GM19372 (cell line): ENCODE measurements around the gene CLDN4.

Experiments
- ATAC-seq: cut with Tn5 transposase; IDR thresholded peaks from one replicate; pipeline ENCODE4 v1.9.1; 2021; ENCODE audit warnings: mild to moderate bottlenecking, low read depth, moderate library complexity; ENCODE audit not compliant: unreplicated experiment

CLDN4 gene

DNA sequence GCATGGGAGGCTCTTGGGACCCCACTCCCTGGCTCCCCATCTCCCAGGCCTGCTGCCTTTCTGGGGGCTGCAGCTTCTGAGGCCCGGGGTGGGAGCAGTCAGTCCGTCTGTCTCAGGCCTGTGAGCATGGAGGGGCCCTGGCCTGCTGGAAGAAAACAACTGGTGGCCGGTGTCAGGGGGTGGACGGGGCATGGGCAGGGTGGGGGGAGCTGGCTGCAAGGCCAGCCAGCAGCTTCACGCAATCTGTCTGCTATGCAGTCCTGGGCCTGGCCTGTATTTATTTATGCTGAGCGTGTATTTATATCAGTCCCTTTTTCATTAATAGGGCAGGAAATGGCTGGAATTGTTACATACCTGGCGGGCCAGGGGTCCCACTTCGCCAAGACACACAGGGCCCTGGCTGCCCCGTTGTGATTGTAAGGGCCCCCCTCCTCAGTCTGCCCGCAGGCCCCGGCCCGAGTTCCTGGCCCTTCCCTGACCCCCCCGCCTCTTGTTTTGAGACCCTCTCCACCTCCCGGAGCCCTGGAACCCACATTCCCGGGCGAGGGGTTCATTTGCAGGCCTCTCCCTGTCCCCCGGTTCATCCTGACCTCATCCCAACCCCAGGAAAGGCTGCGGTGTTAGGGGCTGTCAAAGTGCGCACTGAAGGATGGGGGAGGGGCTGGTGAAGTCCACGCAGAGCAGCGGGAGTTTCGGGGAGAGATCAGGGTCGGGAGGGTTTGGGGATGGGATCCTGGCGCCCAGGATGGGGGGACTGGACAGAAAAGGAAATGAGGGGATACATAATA, 38.4 kb downstream of the CLDN4 start:
- ATAC-seq: no peak

DNA sequence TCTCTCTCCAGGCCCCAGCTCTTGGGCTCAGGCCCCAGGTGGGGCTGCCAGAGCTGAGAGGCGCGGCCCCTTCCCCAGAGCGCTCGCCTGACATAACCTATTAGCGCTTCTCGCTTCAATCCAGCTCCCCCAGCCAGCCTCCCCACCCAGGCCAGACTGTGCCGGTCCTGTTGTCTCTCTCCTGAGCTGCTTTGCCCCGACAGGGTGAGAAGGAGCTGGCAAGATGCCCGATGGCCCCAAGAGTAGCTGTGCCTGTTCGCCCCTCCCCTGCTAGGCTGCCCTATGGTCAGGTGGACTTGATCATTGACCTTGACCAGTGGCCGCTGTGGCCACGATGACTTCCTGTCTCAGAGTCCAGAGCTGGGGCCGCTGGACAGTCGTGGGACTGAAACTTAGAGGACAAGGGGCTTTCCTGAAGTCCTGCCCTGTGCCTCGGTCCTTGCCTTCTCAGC, 39.3 kb downstream of the CLDN4 start:
- ATAC-seq: no peak

GRCh38 chr7:73871163-73872011, 40.6 kb downstream of the CLDN4 start:
- ATAC-seq: no peak

DNA sequence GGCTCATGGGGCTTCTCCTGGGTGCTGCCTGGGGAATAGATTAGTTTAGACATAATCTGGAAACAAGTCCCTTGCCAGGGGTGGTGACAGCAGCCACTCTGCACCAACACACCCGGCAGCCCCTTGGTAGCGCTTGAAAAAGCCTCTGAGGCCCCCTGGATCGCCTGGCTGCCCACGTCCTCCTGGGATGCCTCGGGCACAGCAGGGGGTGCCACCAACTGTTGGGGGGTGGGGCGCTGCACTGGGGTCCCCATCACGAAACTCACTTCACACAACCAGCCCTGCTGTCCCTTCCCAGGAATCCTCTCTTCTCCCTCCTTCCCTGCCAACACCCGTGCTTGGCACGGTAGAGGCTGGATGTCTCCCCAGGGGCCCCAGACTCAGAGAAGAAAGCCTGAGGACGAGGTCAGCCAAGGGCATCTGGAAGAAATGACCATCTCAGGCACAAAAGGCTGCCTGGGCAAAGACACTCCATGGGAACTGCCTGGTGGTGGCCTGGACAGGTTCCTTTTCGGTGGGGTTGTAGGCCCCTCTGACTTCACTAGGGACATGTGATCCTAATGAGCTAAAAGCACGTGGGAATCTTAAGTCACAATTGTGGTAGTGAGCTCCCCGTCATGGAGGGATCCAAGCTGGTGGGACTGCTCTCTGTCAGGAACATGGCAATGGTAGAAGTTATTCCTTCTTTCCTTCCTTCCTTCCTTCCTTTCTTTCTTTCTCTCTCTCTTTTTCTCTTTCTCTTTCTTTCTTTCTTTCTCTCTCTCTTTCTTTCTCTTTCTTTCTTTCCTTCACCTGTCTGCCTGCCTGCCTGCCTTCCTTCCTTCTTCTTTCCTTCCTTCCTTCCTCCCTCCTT, 41.5 kb downstream of the CLDN4 start:
- ATAC-seq: no peak

DNA sequence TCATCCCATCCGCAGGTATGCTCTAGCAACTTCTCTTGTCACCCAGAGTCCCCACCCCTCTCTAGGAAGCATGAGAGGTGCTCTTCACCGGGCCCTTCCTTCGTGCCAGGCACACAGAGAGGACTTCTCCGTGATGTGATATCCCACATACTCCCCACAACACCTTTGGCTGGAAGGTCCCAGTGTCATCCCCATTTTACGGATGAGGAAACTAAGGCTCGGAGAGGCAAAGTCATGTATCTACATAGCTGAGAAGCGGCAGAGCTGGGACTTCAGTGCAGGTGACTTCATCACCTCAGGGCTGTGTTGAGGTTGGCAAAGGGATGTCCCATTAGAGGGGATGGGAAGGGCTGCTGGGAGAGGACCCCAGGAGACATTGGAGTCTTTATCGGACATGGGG, 45.6 kb downstream of the CLDN4 start:
- ATAC-seq: no peak

DNA sequence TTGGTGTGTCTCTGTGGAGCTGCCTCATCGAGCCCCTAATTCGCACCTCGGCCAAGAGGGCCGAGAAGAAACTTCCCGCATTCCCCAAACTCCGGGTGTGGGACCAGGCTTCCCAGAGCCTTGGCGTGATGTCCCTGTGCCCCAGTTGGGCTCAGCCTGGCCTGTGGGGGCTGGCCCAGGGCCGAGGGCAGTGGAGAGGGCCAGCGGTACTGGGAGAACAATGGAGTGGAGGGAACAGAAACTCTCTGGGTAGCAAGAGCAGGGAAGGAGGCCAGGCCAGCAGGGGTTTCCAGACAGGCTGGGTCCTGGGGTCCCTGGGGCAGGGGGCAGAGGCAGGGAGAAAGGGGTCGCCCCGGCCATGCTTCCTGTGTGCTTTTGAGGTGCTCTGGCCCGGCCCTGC, 46.2 kb downstream of the CLDN4 start:
- ATAC-seq: no peak

DNA sequence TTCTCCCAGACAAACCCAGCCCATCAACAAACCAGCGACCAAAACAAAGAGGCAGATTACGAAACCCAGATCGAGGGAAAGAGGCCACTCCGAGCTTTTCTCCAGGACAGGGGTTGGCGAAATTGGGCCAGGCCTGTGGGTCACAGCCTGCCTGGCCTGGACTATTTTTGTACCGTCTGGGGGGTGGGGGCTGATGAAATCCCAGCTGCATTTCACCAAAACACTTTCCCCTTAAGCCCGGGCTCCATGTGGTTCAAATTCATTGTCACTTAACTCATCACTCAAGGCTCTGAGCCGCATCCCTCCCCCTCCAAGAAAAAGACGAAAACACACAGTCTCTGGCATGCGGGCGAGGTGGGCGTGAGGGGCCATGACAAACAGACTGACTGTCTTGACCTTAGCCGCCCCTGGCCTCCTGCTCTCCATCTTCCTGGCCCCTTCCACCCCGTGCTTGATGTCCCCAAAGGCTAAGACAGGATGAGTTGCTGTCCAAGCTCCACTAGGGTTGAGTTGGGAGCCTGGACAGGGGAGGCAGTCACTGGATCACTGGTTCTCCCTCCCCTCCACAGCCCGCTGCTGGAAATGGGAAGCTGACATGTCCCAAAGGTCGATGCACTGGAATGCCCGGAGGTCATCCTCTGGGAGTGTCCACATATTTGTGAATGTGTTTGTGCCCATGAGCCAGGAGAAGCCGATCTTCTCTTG, 49.3 kb downstream of the CLDN4 start:
- no peak for ATAC-seq

DNA sequence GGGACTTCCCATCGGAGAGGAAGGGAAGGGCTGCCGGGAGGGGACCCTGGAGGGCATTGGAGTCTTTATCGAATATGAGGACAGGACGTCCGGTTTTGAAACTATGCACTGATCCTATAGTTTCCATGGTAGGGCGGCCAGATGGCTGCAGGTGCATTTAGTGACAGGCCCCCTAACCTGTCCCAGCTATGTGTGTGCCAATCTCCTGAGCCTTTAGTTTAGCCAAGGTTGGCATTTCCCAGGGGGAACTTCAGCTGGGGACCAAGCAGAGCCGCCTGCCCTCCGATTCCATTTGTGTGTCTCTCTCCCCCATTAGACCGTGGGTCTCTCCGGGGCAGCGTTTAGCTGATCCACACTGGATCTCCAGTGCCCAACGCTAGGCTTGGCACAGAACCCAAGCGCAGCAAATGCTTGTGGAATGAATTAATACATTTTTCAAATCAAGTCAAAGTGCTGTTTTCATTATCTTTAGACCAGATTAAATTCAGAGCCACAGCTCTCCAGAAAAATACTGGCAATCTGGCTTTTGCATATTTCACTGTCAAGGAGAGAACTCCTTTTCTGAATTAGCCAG, 50.0 kb downstream of the CLDN4 start:
- no peak for ATAC-seq

DNA sequence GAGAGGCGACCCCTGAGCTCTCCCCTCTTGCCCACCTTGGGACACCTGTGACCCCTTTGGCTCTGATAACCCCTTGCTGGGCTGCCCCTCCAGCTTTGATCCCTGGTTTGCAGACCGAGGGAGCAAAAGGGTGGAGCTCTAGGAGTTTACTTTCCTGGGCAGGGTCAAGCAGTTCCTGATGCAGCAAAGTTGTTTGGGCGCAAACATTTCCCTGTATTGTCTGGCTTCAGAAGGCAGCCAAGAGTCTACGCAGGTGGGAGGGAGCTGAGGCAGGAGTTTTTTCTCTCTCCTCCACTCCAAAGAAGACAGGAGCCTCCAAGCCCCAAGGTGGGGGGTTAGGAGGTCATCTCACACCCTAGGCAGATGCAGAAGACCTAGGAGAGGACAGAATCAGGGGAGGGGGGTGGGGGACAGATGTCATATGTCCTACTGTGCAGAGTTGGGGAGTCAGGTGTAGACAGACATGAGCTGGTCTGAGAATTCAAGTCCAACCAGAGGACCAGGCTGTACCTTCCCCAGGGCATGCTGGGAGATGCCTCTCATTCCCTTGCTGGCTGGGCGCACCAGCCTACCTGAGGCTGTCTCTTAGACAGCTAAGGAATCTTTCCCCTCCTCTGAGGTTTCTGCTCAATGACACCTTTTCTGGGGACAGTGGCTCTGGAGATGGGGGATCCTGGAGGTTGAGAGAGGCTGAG, 50.7 kb downstream of the CLDN4 start:
- no peak for ATAC-seq

GRCh38 chr7:73882047-73882402, 51.2 kb downstream of the CLDN4 start:
- no peak for ATAC-seq
